Vagina (tissue), 2 donors: ENCODE results near the gene SMPD4.
"Not testable (repeated sequence)": the region's sequence is repeated elsewhere in the genome, so short reads cannot be mapped to it uniquely, and the experiment has no call there.

ENCODE experiments used
- POLR2A ChIP-seq, 2 donors: fragments of 450-650 bp; IDR thresholded peaks; one replicate each; pipeline ENCODE4 v1.6.1; 2017; ENCODE audit warnings: antibody characterized with exemption in 2 of 2, mild to moderate bottlenecking in 2 of 2, moderate library complexity in 2 of 2
- TF ChIP-seq, protein P1 (sequence below), 3 experiments: fragments of 450-650 bp in 2 of 3; fragments of 200-600 bp in 1 of 3; sonication (generic) in 1 of 3; IDR thresholded peaks; one replicate each; pipeline ENCODE4 v1.5.1; 2017 to 2019; ENCODE audit warnings: antibody characterized with exemption in 3 of 3, mild to moderate bottlenecking in 2 of 3, moderate library complexity in 2 of 3

DNA sequence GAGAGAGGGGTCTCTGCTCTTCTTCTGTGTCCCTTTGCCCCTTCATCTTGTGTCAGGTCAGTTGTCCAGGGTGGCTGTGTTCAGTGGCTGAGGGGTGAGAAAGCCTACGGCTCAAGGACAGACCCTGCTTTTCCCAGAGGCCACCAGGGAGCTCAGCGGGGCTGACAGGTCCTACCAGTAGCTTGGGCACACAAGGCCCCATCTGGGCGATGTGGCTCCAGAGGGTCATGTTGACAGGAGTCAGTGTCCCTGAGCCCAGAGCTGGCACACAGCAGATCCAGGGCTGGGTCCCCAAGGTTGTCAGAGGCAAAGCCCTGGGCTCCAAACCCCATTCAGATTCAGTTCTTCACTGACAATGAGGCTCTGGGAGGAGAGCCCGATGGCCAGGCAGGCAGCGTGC lies 44.3 kb downstream of the SMPD4 start:
- TF ChIP-seq, protein P1, sequence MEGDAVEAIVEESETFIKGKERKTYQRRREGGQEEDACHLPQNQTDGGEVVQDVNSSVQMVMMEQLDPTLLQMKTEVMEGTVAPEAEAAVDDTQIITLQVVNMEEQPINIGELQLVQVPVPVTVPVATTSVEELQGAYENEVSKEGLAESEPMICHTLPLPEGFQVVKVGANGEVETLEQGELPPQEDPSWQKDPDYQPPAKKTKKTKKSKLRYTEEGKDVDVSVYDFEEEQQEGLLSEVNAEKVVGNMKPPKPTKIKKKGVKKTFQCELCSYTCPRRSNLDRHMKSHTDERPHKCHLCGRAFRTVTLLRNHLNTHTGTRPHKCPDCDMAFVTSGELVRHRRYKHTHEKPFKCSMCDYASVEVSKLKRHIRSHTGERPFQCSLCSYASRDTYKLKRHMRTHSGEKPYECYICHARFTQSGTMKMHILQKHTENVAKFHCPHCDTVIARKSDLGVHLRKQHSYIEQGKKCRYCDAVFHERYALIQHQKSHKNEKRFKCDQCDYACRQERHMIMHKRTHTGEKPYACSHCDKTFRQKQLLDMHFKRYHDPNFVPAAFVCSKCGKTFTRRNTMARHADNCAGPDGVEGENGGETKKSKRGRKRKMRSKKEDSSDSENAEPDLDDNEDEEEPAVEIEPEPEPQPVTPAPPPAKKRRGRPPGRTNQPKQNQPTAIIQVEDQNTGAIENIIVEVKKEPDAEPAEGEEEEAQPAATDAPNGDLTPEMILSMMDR (IDR thresholded peaks at IDR 0.05) = not testable (repeated sequence)
- TF ChIP-seq POLR2A (IDR thresholded peaks at IDR 0.05) = not testable (repeated sequence)
